ENCODE data around the gene ST8SIA5.

- TF ChIP-seq CTCF (conservative IDR thresholded peaks at IDR 0.05) (no peak), EZH2 (IDR thresholded peaks at IDR 0.05; ENCODE audit: low read depth) (no peak)
Observed at GRCh38 chr18:46719388-46719787, 37.5 kb downstream of the ST8SIA5 start.

All from PC-9 (cell line).